GM19193 (cell line): ENCODE results near the gene MPO.

Source experiments
- POLR2A ChIP-seq: IDR thresholded peaks from 4 replicates; pipeline ENCODE4 v1.6.1; 2011; ENCODE audit not compliant: insufficient read depth, insufficient read length; ENCODE audit errors: extremely low read depth

The MPO gene

GRCh38 chr17:58229881-58230280 lies 50.9 kb downstream of the MPO start:
- no peak for TF ChIP-seq POLR2A

- TF ChIP-seq POLR2A, result no peak
Measured at GRCh38 chr17:58229384-58229783, 51.4 kb downstream of the MPO start.

- TF ChIP-seq POLR2A, result no peak
Measured at GRCh38 chr17:58228679-58229078, 52.1 kb downstream of the MPO start.

- no peak for TF ChIP-seq POLR2A
Measured at GRCh38 chr17:58227733-58228132, 53.0 kb downstream of the MPO start.

- TF ChIP-seq POLR2A, result no peak
Measured at GRCh38 chr17:58224315-58224714, 56.4 kb downstream of the MPO start.
